ENCODE data around the gene CYP26A1.

The CYP26A1 gene

DNA sequence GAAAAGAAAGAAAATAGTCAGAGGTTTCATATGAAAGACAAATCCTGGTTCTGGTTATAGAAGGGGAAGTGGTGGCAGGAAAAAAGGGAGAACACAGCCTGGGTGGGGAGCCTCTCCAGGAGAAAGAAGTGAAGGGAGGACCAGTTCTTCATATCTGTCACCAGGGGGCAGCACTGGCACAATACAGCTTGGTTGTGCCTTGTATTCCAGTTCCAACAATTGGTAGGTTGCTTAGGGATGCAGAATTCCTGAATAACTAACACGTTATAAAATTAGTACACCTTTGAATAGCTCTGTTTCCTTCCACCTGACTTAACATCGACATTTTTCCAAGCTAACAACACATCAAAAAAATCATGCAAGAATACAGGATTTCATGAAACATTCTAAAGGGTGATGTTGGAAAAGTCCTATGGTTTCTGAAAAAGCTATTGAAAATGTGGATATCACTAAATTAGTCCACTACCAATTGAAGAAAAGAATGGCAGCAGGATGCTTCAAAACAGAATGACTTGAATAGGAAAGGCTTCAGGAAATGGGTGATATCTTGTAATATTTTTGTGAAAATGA lies 52.9 kb downstream of the CYP26A1 start:
- no peak for DNase-seq

All from hematopoietic multipotent progenitor cell treated with erythropoietin and hydrocortisone succinate and interleukin-3 and kit ligand, for 6 days (in vitro differentiated cells).